OCI-LY1 (cell line): Measurements from ENCODE around the gene TRABD2A.
"Not testable (repeated sequence)": the region's sequence is repeated elsewhere in the genome, so short reads cannot be mapped to it uniquely, and the experiment has no call there.

Experiments used
- H2AFZ ChIP-seq: fragments of 200-600 bp; sonication (generic), shearing (Covaris generic); 2 replicates; pipeline ENCODE4 v1.6.0; 2014; ENCODE audit warnings: antibody characterized with exemption, mild to moderate bottlenecking, low read length
- H3F3A ChIP-seq: fragments of 200-600 bp; sonication (generic), shearing (Covaris generic); 2 replicates; pipeline ENCODE4 v1.6.0; 2014; ENCODE audit warnings: mild to moderate bottlenecking, antibody characterized with exemption, low read length, moderate library complexity; ENCODE audit not compliant: insufficient read depth
- H3K27ac ChIP-seq: fragments of 200-600 bp; sonication (generic); 2 replicates; pipeline ENCODE4 v1.5.1; 2014; ENCODE audit warnings: low read length, mixed run types, mild to moderate bottlenecking, low read depth; ENCODE audit not compliant: poor library complexity, severe bottlenecking
- H3K27me3 ChIP-seq: fragments of 200-600 bp; sonication (generic); 2 replicates; pipeline ENCODE4 v1.6.0; 2014; ENCODE audit warnings: antibody characterized with exemption, mild to moderate bottlenecking, low read length, moderate library complexity; ENCODE audit not compliant: insufficient read depth
- H3K36me3 ChIP-seq: fragments of 200-600 bp; sonication (generic); 2 replicates; pipeline ENCODE4 v1.6.1; 2014; ENCODE audit warnings: mild to moderate bottlenecking, antibody characterized with exemption, low read length, moderate library complexity, mixed read lengths; ENCODE audit not compliant: insufficient read depth
- H3K4me1 ChIP-seq: fragments of 200-600 bp; sonication (generic); 2 replicates; pipeline ENCODE4 v1.5.1; 2014; ENCODE audit warnings: mild to moderate bottlenecking, low read length, moderate library complexity; ENCODE audit not compliant: insufficient read depth, severe bottlenecking
- H3K4me2 ChIP-seq: fragments of 200-600 bp; sonication (generic), shearing (Covaris generic); 2 replicates; pipeline ENCODE4 v1.6.1; 2014; ENCODE audit warnings: low read length
- H3K4me3 ChIP-seq: fragments of 200-600 bp; sonication (generic); 2 replicates; pipeline ENCODE4 v1.5.1; 2014; ENCODE audit warnings: low read length, low read depth, mild to moderate bottlenecking, mixed read lengths; ENCODE audit not compliant: poor library complexity, severe bottlenecking
- H3K79me2 ChIP-seq: fragments of 200-600 bp; shearing (Covaris generic); 2 replicates; pipeline ENCODE4 v1.6.1; 2016; ENCODE audit warnings: mixed run types, low read length, mixed read lengths; ENCODE audit not compliant: insufficient read depth
- H3K9ac ChIP-seq: fragments of 200-600 bp; sonication (generic), shearing (Covaris generic); 2 replicates; pipeline ENCODE4 v1.6.1; 2014; ENCODE audit warnings: mild to moderate bottlenecking, low read length, mixed read lengths
- H3K9me2 ChIP-seq: fragments of 200-600 bp; sonication (generic), shearing (Covaris generic); 2 replicates; pipeline ENCODE4 v1.6.1; 2014; ENCODE audit warnings: low read depth, mild to moderate bottlenecking, low read length, mixed read lengths
- H3K9me3 ChIP-seq: fragments of 200-600 bp; shearing (Covaris generic); 2 replicates; pipeline ENCODE4 v1.6.1; 2014; ENCODE audit warnings: low read length, mixed read lengths
- H4K20me1 ChIP-seq: fragments of 200-600 bp; sonication (generic), shearing (Covaris generic); 2 replicates; pipeline ENCODE4 v1.6.0; 2016; ENCODE audit warnings: mild to moderate bottlenecking, low read length; ENCODE audit not compliant: insufficient read depth
- CTCF ChIP-seq: fragments of 200-600 bp; sonication (generic), shearing (Covaris generic); IDR thresholded peaks from 2 replicates; pipeline ENCODE4 v1.5.1; 2017; ENCODE audit warnings: mild to moderate bottlenecking, antibody characterized with exemption, low read length, moderate library complexity, mixed read lengths
- EZH2 ChIP-seq: fragments of 200-600 bp; sonication (generic), shearing (Covaris generic); IDR thresholded peaks from 2 replicates; pipeline ENCODE4 v1.8.0; 2017; ENCODE audit warnings: borderline replicate concordance, mixed run types, mild to moderate bottlenecking, antibody characterized with exemption, low read length, moderate library complexity, mixed read lengths

Gene TRABD2A

GRCh38 chr2:84919885-84920580 is 39.1 kb upstream of the TRABD2A start:
- Histone ChIP-seq H3K9me3 (no peaks in the 10 kb centered on the region), H3K79me2 (no peaks in the 10 kb centered on the region), H3K27ac (no peak overlapping the region), H4K20me1 (no peaks in the 10 kb centered on the region), H3K9me2 (no peaks in the 10 kb centered on the region), H2AFZ (no peak overlapping the region), H3K36me3 (no peaks in the 10 kb centered on the region), H3K9ac (no peak overlapping the region), H3K4me2 (peak overlapping the region; percentile 10; the same call in 1 of the 2 replicates), H3K4me3 (no peak overlapping the region), H3K27me3 (no peaks in the 10 kb centered on the region), H3K4me1 (peaks cover 25% of the 10 kb centered on the region), H3F3A (no peaks in the 10 kb centered on the region)
- no peak for TF ChIP-seq EZH2
- TF ChIP-seq CTCF: no peak

DNA sequence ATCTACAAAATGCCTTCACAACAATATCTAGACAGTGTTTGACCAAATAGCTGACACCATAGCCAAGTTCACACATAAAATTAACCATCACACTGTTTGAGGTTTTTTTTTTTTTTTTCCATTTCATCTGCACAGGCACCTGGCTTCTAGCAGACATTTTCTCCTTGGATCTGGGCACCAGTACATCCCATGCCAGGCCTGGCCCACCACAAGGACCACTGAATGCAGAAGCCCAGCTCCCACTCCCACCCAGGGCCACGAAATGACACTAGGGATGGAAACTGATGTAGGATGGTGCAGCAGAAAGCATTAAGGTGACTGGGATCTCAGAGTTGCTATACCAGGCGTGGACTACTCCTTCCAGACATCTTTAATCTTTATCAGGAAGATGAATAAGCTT is 37.5 kb upstream of the TRABD2A start:
- H3K4me3 ChIP-seq: no peak overlapping the region
- TF ChIP-seq CTCF (no peak), EZH2 (no peak)
- H3K9me3 ChIP-seq: no peaks in the 10 kb centered on the region
- no peaks in the 10 kb centered on the region for H3K9me2 ChIP-seq
- no peaks in the 10 kb centered on the region for H3F3A ChIP-seq
- no peaks in the 10 kb centered on the region for H4K20me1 ChIP-seq
- no peak overlapping the region for H3K27ac ChIP-seq
- H3K4me2 ChIP-seq: no peak overlapping the region
- no peaks in the 10 kb centered on the region for H3K36me3 ChIP-seq
- H3K9ac ChIP-seq: no peak overlapping the region
- no peaks in the 10 kb centered on the region for H3K79me2 ChIP-seq
- no peaks in the 10 kb centered on the region for H3K27me3 ChIP-seq
- peaks cover 15% of the 10 kb centered on the region for H3K4me1 ChIP-seq
- no peak overlapping the region for H2AFZ ChIP-seq

GRCh38 chr2:84917821-84918220 is 36.9 kb upstream of the TRABD2A start:
- not testable (repeated sequence) for H3F3A ChIP-seq, H3K9ac ChIP-seq, H4K20me1 ChIP-seq, H3K4me2 ChIP-seq, H2AFZ ChIP-seq, H3K27ac ChIP-seq, H3K4me3 ChIP-seq, H3K9me3 ChIP-seq, H3K36me3 ChIP-seq, H3K79me2 ChIP-seq, H3K27me3 ChIP-seq, H3K9me2 ChIP-seq
- peaks cover 15% of the 10 kb centered on the region for H3K4me1 ChIP-seq

DNA sequence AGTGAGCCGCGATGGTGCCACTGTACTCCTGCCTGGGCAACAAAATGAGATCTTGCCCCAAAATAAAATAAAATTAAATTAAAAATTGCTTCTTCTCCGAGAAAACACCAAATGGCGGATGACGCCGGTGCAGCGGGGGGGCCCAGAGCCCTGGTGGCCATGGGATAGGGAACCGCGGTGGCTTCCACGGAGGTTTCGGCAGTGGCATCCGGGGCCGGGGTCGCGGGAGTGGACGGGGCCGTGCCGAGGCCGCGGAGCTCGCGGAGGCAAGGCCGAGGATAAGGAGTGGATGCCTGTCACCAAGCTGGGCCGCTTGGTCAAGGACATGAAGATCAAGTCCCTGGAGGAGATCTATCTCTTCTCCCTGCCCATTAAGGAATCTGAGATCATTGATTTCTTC is 34.8 kb upstream of the TRABD2A start:
- peaks cover 15% of the 10 kb centered on the region for H3K4me1 ChIP-seq
- not testable (repeated sequence) for H3F3A ChIP-seq, H3K9me2 ChIP-seq, H3K27me3 ChIP-seq, H3K36me3 ChIP-seq, H3K9ac ChIP-seq, H3K9me3 ChIP-seq, H3K27ac ChIP-seq, H3K79me2 ChIP-seq, H3K4me2 ChIP-seq, H3K4me3 ChIP-seq, H2AFZ ChIP-seq, H4K20me1 ChIP-seq
